ENCODE data around the gene DNAH17.
"Not testable (repeated sequence)": the region's sequence is repeated elsewhere in the genome, so short reads cannot be mapped to it uniquely, and the experiment has no call there.

The DNAH17 gene

GRCh38 chr17:78473951-78474613 lies 103.1 kb downstream of the DNAH17 start:
- Histone ChIP-seq H3K27me3 (ENCODE audit: control insufficient read depth, insufficient read depth, low read length) (no peaks in the 10 kb centered on the region), H3K4me3 (ENCODE audit: low read length) (no peak overlapping the region), H3K9me3 (ENCODE audit: control insufficient read depth, low read length) (no peaks in the 10 kb centered on the region), H3K9ac (ENCODE audit: low read length) (no peak overlapping the region), H3K4me1 (ENCODE audit: control insufficient read depth, insufficient read depth, low read length) (no peaks in the 10 kb centered on the region), H3K36me3 (ENCODE audit: control insufficient read depth, insufficient read depth, low read length) (no peaks in the 10 kb centered on the region)

GRCh38 chr17:78472035-78472905 lies 104.9 kb downstream of the DNAH17 start:
- Histone ChIP-seq H3K4me1 (ENCODE audit: control insufficient read depth, insufficient read depth, low read length) (no peaks in the 10 kb centered on the region), H3K36me3 (ENCODE audit: control insufficient read depth, insufficient read depth, low read length) (no peaks in the 10 kb centered on the region), H3K9ac (ENCODE audit: low read length) (no peak overlapping the region), H3K4me3 (ENCODE audit: low read length) (no peak overlapping the region), H3K9me3 (ENCODE audit: control insufficient read depth, low read length) (no peaks in the 10 kb centered on the region), H3K27me3 (ENCODE audit: control insufficient read depth, insufficient read depth, low read length) (no peaks in the 10 kb centered on the region)

GRCh38 chr17:78471635-78472034 lies 105.6 kb downstream of the DNAH17 start:
- no peak overlapping the region for H3K9ac ChIP-seq (ENCODE audit: low read length)
- no peaks in the 10 kb centered on the region for H3K4me1 ChIP-seq (ENCODE audit: control insufficient read depth, insufficient read depth, low read length)
- H3K27me3 ChIP-seq (ENCODE audit: control insufficient read depth, insufficient read depth, low read length), result no peaks in the 10 kb centered on the region
- no peak overlapping the region for H3K4me3 ChIP-seq (ENCODE audit: low read length)
- no peaks in the 10 kb centered on the region for H3K36me3 ChIP-seq (ENCODE audit: control insufficient read depth, insufficient read depth, low read length)
- H3K9me3 ChIP-seq (ENCODE audit: control insufficient read depth, low read length), result no peaks in the 10 kb centered on the region

GRCh38 chr17:78469443-78469842 lies 107.8 kb downstream of the DNAH17 start:
- H3K4me3 ChIP-seq (ENCODE audit: low read length), result no peak overlapping the region
- no peak overlapping the region for H3K9ac ChIP-seq (ENCODE audit: low read length)
- H3K4me1 ChIP-seq (ENCODE audit: control insufficient read depth, insufficient read depth, low read length), result no peaks in the 10 kb centered on the region
- no peaks in the 10 kb centered on the region for H3K9me3 ChIP-seq (ENCODE audit: control insufficient read depth, low read length)
- no peaks in the 10 kb centered on the region for H3K36me3 ChIP-seq (ENCODE audit: control insufficient read depth, insufficient read depth, low read length)
- H3K27me3 ChIP-seq (ENCODE audit: control insufficient read depth, insufficient read depth, low read length), result no peaks in the 10 kb centered on the region

- Histone ChIP-seq H3K4me3 (ENCODE audit: low read length) (no peak overlapping the region), H3K27me3 (ENCODE audit: control insufficient read depth, insufficient read depth, low read length) (no peaks in the 10 kb centered on the region), H3K9me3 (ENCODE audit: control insufficient read depth, low read length) (no peaks in the 10 kb centered on the region), H3K4me1 (ENCODE audit: control insufficient read depth, insufficient read depth, low read length) (no peaks in the 10 kb centered on the region), H3K9ac (ENCODE audit: low read length) (no peak overlapping the region), H3K36me3 (ENCODE audit: control insufficient read depth, insufficient read depth, low read length) (no peaks in the 10 kb centered on the region)
Observed at GRCh38 chr17:78468366-78468765, 108.8 kb downstream of the DNAH17 start.

- Histone ChIP-seq H3K9me3 (ENCODE audit: control insufficient read depth, low read length) (no peaks in the 10 kb centered on the region), H3K27me3 (ENCODE audit: control insufficient read depth, insufficient read depth, low read length) (no peaks in the 10 kb centered on the region), H3K4me1 (ENCODE audit: control insufficient read depth, insufficient read depth, low read length) (no peaks in the 10 kb centered on the region), H3K4me3 (ENCODE audit: low read length) (no peak overlapping the region), H3K36me3 (ENCODE audit: control insufficient read depth, insufficient read depth, low read length) (no peaks in the 10 kb centered on the region), H3K9ac (ENCODE audit: low read length) (no peak overlapping the region)
Observed at GRCh38 chr17:78466786-78467715, 110.1 kb downstream of the DNAH17 start.

- H3K36me3 ChIP-seq (ENCODE audit: control insufficient read depth, insufficient read depth, low read length); H3K4me1 ChIP-seq (ENCODE audit: control insufficient read depth, insufficient read depth, low read length); H3K4me3 ChIP-seq (ENCODE audit: low read length); H3K27me3 ChIP-seq (ENCODE audit: control insufficient read depth, insufficient read depth, low read length); H3K9me3 ChIP-seq (ENCODE audit: control insufficient read depth, low read length); H3K9ac ChIP-seq (ENCODE audit: low read length): not testable (repeated sequence)
Observed at GRCh38 chr17:78466109-78466785, 110.9 kb downstream of the DNAH17 start.

GRCh38 chr17:78462148-78462547 lies 115.0 kb downstream of the DNAH17 start:
- no peak overlapping the region for H3K9ac ChIP-seq (ENCODE audit: low read length)
- no peaks in the 10 kb centered on the region for H3K4me1 ChIP-seq (ENCODE audit: control insufficient read depth, insufficient read depth, low read length)
- no peak overlapping the region for H3K4me3 ChIP-seq (ENCODE audit: low read length)
- no peaks in the 10 kb centered on the region for H3K9me3 ChIP-seq (ENCODE audit: control insufficient read depth, low read length)
- no peaks in the 10 kb centered on the region for H3K36me3 ChIP-seq (ENCODE audit: control insufficient read depth, insufficient read depth, low read length)
- H3K27me3 ChIP-seq (ENCODE audit: control insufficient read depth, insufficient read depth, low read length), result no peaks in the 10 kb centered on the region

GRCh38 chr17:78461799-78462053 lies 115.5 kb downstream of the DNAH17 start:
- no peak overlapping the region for H3K9ac ChIP-seq (ENCODE audit: low read length)
- no peaks in the 10 kb centered on the region for H3K27me3 ChIP-seq (ENCODE audit: control insufficient read depth, insufficient read depth, low read length)
- H3K9me3 ChIP-seq (ENCODE audit: control insufficient read depth, low read length), result no peaks in the 10 kb centered on the region
- H3K36me3 ChIP-seq (ENCODE audit: control insufficient read depth, insufficient read depth, low read length), result no peaks in the 10 kb centered on the region
- no peaks in the 10 kb centered on the region for H3K4me1 ChIP-seq (ENCODE audit: control insufficient read depth, insufficient read depth, low read length)
- H3K4me3 ChIP-seq (ENCODE audit: low read length), result no peak overlapping the region

- H3K9ac ChIP-seq (ENCODE audit: low read length), result no peak overlapping the region
- H3K27me3 ChIP-seq (ENCODE audit: control insufficient read depth, insufficient read depth, low read length), result no peaks in the 10 kb centered on the region
- no peak overlapping the region for H3K4me3 ChIP-seq (ENCODE audit: low read length)
- H3K9me3 ChIP-seq (ENCODE audit: control insufficient read depth, low read length), result no peaks in the 10 kb centered on the region
- no peaks in the 10 kb centered on the region for H3K36me3 ChIP-seq (ENCODE audit: control insufficient read depth, insufficient read depth, low read length)
- H3K4me1 ChIP-seq (ENCODE audit: control insufficient read depth, insufficient read depth, low read length), result no peaks in the 10 kb centered on the region
Observed at GRCh38 chr17:78460951-78461798, 116.0 kb downstream of the DNAH17 start.

- no peaks in the 10 kb centered on the region for H3K4me1 ChIP-seq (ENCODE audit: control insufficient read depth, insufficient read depth, low read length)
- H3K36me3 ChIP-seq (ENCODE audit: control insufficient read depth, insufficient read depth, low read length), result no peaks in the 10 kb centered on the region
- no peaks in the 10 kb centered on the region for H3K27me3 ChIP-seq (ENCODE audit: control insufficient read depth, insufficient read depth, low read length)
- no peak overlapping the region for H3K4me3 ChIP-seq (ENCODE audit: low read length)
- no peak overlapping the region for H3K9ac ChIP-seq (ENCODE audit: low read length)
- H3K9me3 ChIP-seq (ENCODE audit: control insufficient read depth, low read length), result no peaks in the 10 kb centered on the region
Observed at GRCh38 chr17:78460176-78460675, 117.0 kb downstream of the DNAH17 start.

Data from mucosa of stomach (tissue), 1 donor.